Epidermal melanocyte (primary cell): ENCODE results near the gene WDPCP.
"Not testable (repeated sequence)": the region's sequence is repeated elsewhere in the genome, so short reads cannot be mapped to it uniquely, and the experiment has no call there.

Experiments
- DNase-seq: peaks from one replicate; pipeline ENCODE4 v3.0.0; 2011; ENCODE audit warnings: low spot score; ENCODE audit not compliant: insufficient read length

Gene WDPCP

GRCh38 chr2:63588385-63589147 lies at the start of gene WDPCP, which contains the start of gene MDH1:
Gene WDPCP, minus strand, starts transcription at chr2:63588477. Its CDS starts 206 bp downstream, at chr2:63588271.
Gene MDH1, plus strand, starts transcription at chr2:63588963. Its CDS starts 81 bp downstream, at chr2:63589044.
- DNase-seq: peak; percentile 56

GRCh38 chr2:63632382-63632781 lies 44.1 kb upstream of the WDPCP start:
- no peak for DNase-seq

GRCh38 chr2:63631501-63631900 lies 43.2 kb upstream of the WDPCP start:
- no peak for DNase-seq

GRCh38 chr2:63628403-63628942 lies 40.2 kb upstream of the WDPCP start:
- DNase-seq: no peak

GRCh38 chr2:63627866-63628265 lies 39.6 kb upstream of the WDPCP start:
- no peak for DNase-seq

- DNase-seq: not testable (repeated sequence)
Measured at GRCh38 chr2:63623763-63624162, 35.5 kb upstream of the WDPCP start.

- DNase-seq: no peak
Measured at GRCh38 chr2:63622751-63623150, 34.5 kb upstream of the WDPCP start.

- no peak for DNase-seq
Measured at GRCh38 chr2:63619328-63619727, 31.1 kb upstream of the WDPCP start.

- DNase-seq: no peak
Measured at GRCh38 chr2:63617366-63617765, 29.1 kb upstream of the WDPCP start.

- no peak for DNase-seq
Measured at GRCh38 chr2:63614983-63615945, 27.0 kb upstream of the WDPCP start.

- DNase-seq: no peak
Measured at GRCh38 chr2:63614448-63614968, 26.2 kb upstream of the WDPCP start.

GRCh38 chr2:63613391-63613901 lies 25.2 kb upstream of the WDPCP start:
- no peak for DNase-seq

GRCh38 chr2:63610525-63610924 lies 22.2 kb upstream of the WDPCP start:
- DNase-seq: no peak

- DNase-seq: not testable (repeated sequence)
Measured at GRCh38 chr2:63608865-63609264, 20.6 kb upstream of the WDPCP start.

GRCh38 chr2:63604666-63605065 lies 16.4 kb upstream of the WDPCP start:
- DNase-seq: no peak

GRCh38 chr2:63600881-63601460 lies 12.7 kb upstream of the WDPCP start:
- no peak for DNase-seq

GRCh38 chr2:63598981-63599380 lies 10.7 kb upstream of the WDPCP start:
- DNase-seq: no peak

GRCh38 chr2:63596401-63596883 lies 8.2 kb upstream of the WDPCP start:
- no peak for DNase-seq

- no peak for DNase-seq
Measured at GRCh38 chr2:63594660-63595059, 6.4 kb upstream of the WDPCP start.

GRCh38 chr2:63591566-63592175 lies 3.4 kb upstream of the WDPCP start:
- no peak for DNase-seq
